OCI-LY7 (cell line): ENCODE measurements around the gene NRP1.

Source experiments
- EZH2phosphoT487 ChIP-seq: fragments of 200-600 bp; sonication (generic); IDR thresholded peaks from 2 replicates; pipeline ENCODE4 v1.6.1; 2018; ENCODE audit warnings: low read depth, borderline replicate concordance, mild to moderate bottlenecking, mixed run types, antibody characterized with exemption, low read length, moderate library complexity, mixed read lengths
- TF ChIP-seq, protein P1 (sequence below): fragments of 200-600 bp; sonication (generic); conservative IDR thresholded peaks from 2 replicates; pipeline ENCODE4 v1.5.1; 2014; ENCODE audit warnings: mild to moderate bottlenecking, antibody characterized with exemption, low read length, moderate library complexity, mixed read lengths

DNA sequence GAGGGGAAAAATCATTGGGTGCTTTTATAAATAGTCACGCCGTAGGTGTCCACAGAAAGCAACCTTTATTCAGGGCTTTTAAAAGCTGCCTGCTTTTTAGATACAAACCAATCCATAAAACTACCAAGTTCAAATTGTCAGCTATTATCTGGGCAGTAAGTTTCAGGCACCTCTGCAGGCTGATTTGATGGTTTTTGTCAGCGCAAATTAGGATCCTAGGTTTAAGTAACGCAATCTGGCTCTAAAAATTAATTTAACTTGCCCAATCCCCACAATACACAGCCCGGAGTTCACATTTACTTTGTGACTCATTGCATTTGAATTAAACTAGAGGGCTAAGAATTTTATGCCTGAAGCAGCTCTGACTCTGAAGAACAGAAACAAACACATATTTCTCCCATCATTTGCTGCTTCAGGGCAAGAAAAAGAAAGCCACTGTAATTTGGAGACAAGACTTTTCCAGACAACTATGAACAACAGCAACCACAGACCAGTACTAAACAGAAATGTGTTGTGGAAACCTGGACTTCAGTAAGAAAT lies 43.3 kb downstream of the NRP1 start:
- TF ChIP-seq, protein P1, sequence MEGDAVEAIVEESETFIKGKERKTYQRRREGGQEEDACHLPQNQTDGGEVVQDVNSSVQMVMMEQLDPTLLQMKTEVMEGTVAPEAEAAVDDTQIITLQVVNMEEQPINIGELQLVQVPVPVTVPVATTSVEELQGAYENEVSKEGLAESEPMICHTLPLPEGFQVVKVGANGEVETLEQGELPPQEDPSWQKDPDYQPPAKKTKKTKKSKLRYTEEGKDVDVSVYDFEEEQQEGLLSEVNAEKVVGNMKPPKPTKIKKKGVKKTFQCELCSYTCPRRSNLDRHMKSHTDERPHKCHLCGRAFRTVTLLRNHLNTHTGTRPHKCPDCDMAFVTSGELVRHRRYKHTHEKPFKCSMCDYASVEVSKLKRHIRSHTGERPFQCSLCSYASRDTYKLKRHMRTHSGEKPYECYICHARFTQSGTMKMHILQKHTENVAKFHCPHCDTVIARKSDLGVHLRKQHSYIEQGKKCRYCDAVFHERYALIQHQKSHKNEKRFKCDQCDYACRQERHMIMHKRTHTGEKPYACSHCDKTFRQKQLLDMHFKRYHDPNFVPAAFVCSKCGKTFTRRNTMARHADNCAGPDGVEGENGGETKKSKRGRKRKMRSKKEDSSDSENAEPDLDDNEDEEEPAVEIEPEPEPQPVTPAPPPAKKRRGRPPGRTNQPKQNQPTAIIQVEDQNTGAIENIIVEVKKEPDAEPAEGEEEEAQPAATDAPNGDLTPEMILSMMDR: no peak
- TF ChIP-seq EZH2phosphoT487: no peak
